HFFc6 (cell line): ENCODE measurements around the gene CRHR2. TPM values are rescaled to one million over a fixed set of nuclear protein-coding genes. Genes with fewer than 3 reads are reported as not detected.

Experiments used
- DNase-seq: peaks from one replicate; pipeline ENCODE4 v3.0.0-alpha.2; 2018
- H3K27ac Mint-ChIP-seq: 2 replicates; pipeline ENCODE4 v1.8.0; 2020; ENCODE audit warnings: mild to moderate bottlenecking, mixed read lengths
- H3K27me3 Mint-ChIP-seq: 2 replicates; pipeline ENCODE4 v1.8.0; 2021; ENCODE audit warnings: mild to moderate bottlenecking, moderate library complexity, mixed read lengths; ENCODE audit not compliant: insufficient read depth
- H3K36me3 Mint-ChIP-seq: 2 replicates; pipeline ENCODE4 v1.8.0; 2021; ENCODE audit warnings: low read depth, mixed read lengths
- H3K4me1 Mint-ChIP-seq: 2 replicates; pipeline ENCODE4 v1.8.0; 2020; ENCODE audit warnings: low read depth, mixed read lengths
- H3K4me3 Mint-ChIP-seq: 2 replicates; pipeline ENCODE4 v1.8.0; 2020; ENCODE audit warnings: mild to moderate bottlenecking, moderate library complexity, mixed read lengths
- H3K9me3 Mint-ChIP-seq: 2 replicates; pipeline ENCODE4 v1.8.0; 2020; ENCODE audit warnings: mild to moderate bottlenecking, mixed read lengths
- total RNA-seq, 6 experiments: library from RNA; stranded (reverse); fragmentation: NEBNext Ultra II Directional; extraction: Animal tissue kit (Norgen Biotek cat#: 25700); gene quantifications; 2 replicates in 1 of 6; 3 replicates in 5 of 6; pipeline ENCODE4 v1.2.3, GENCODE V29; 2021
- TF ChIP-seq, protein P1 (sequence below): fragments of 200-600 bp; sonication (generic); IDR thresholded peaks from 2 replicates; pipeline ENCODE4 v1.5.0; 2021; ENCODE audit warnings: antibody characterized with exemption, mild to moderate bottlenecking

CRHR2 gene
- total RNA-seq, 6 experiments from 2014 or later, result not detected

DNA sequence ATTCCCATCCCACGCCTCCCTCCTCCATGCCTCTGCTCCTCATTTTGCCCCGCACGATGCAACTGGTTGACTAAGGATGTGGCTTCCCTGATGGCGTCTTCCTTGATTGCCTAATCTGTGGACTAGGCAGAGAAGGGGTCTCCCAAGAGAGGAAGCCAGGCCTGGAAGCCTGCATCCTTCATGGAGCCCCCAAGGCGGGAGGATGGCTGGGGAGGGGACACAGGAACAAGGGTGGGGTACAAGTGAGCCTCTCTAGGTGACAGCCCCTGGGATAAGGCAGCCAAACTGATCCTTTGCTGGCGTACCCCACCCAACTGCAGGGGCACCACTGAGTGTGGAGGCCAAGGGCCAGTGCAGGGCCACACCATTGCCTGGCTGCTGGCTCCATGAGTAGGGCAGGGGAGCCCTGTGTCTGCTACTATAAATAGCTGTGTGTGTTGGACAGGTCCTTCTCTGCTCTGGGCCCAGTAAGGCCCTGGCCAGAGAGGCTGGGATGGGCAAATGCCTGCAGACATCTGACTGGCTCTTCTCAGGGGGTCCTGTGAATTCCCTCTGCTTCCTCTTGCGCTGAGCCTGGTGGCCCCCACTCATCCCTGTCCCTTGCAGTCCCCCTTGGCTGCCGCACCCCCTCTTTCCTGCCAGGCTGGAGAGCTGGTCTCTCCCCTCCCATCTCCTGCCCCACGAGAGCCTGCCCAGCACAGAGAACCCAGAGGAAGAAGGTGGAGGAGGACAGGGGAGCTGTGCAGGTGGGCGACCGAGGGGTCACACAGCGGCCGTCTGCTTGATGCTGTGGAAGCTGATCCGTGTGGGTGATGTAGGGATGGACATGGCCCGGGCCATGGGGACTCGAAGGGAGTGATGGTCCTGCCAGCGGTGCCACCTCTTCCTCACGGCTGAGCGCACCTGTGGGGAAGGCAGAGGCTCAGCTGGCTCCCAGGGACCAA, 29.3 kb downstream of the CRHR2 start:
- no peak overlapping the region for H3K4me3 Mint-ChIP-seq

DNA sequence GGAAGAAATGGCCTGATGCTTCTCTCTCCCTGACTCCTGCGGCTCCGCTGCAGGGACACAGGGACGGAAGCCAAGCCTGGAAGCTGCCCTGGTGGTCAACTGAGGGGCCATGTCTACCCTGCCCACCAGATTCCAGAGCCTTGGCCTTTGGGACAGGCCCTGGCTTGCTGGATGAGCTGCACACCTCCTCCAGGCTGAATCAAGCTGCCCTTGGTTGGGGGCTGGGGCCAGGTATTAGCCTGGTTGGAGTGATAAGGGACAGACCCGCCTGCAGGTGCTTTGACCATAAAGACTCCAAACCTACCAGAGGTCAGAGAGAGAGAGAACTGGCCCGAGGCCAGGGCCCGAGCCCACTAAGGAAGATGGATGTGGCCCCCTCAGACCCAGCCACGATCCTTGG, 30.1 kb downstream of the CRHR2 start:
- Mint-ChIP-seq H3K4me1 (no peaks in the 10 kb centered on the region), H3K27me3 (peaks cover 5% of the 10 kb centered on the region), H3K9me3 (no peaks in the 10 kb centered on the region), H3K27ac (no peak overlapping the region), H3K4me3 (no peak overlapping the region), H3K36me3 (no peaks in the 10 kb centered on the region)
- TF ChIP-seq, protein P1, sequence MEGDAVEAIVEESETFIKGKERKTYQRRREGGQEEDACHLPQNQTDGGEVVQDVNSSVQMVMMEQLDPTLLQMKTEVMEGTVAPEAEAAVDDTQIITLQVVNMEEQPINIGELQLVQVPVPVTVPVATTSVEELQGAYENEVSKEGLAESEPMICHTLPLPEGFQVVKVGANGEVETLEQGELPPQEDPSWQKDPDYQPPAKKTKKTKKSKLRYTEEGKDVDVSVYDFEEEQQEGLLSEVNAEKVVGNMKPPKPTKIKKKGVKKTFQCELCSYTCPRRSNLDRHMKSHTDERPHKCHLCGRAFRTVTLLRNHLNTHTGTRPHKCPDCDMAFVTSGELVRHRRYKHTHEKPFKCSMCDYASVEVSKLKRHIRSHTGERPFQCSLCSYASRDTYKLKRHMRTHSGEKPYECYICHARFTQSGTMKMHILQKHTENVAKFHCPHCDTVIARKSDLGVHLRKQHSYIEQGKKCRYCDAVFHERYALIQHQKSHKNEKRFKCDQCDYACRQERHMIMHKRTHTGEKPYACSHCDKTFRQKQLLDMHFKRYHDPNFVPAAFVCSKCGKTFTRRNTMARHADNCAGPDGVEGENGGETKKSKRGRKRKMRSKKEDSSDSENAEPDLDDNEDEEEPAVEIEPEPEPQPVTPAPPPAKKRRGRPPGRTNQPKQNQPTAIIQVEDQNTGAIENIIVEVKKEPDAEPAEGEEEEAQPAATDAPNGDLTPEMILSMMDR, result no peak
- DNase-seq, result no peak

More for the DNA sequence above, 29.3 kb downstream of the CRHR2 start:
- no peak overlapping the region for H3K27ac Mint-ChIP-seq
- no peaks in the 10 kb centered on the region for H3K4me1 Mint-ChIP-seq
- DNase-seq, result no peak
- TF ChIP-seq, protein P1, result no peak
- H3K36me3 Mint-ChIP-seq, result no peaks in the 10 kb centered on the region
- H3K27me3 Mint-ChIP-seq, result peaks cover 5% of the 10 kb centered on the region
- H3K9me3 Mint-ChIP-seq, result no peaks in the 10 kb centered on the region

DNA sequence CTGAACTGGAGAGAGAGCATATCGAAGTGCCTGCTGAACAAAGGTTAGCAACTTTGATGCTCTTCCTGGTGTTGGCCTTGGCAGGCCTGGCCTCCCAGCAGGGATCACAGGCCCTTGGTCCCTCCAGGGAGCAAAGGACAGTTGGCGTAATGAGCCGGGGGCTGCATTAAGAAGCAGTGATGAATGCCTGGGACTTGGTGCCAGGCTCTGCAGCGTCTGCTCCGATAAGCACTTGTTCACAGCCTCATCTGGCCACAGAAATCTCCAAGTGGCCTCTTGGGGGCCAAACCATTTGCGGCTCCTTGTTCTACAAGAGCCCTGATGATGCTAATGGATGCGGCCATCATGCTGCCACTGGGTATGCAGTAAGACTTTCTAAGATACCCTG, 31.8 kb downstream of the CRHR2 start:
- Mint-ChIP-seq H3K9me3 (no peaks in the 10 kb centered on the region), H3K27ac (no peak overlapping the region), H3K36me3 (0 out of 2 replicates have a peak, but pooled peaks cover 2% of the 10 kb centered on the region), H3K4me1 (no peaks in the 10 kb centered on the region), H3K4me3 (no peak overlapping the region), H3K27me3 (peaks cover 5% of the 10 kb centered on the region)
- DNase-seq, result no peak
- TF ChIP-seq, protein P1, result no peak

DNA sequence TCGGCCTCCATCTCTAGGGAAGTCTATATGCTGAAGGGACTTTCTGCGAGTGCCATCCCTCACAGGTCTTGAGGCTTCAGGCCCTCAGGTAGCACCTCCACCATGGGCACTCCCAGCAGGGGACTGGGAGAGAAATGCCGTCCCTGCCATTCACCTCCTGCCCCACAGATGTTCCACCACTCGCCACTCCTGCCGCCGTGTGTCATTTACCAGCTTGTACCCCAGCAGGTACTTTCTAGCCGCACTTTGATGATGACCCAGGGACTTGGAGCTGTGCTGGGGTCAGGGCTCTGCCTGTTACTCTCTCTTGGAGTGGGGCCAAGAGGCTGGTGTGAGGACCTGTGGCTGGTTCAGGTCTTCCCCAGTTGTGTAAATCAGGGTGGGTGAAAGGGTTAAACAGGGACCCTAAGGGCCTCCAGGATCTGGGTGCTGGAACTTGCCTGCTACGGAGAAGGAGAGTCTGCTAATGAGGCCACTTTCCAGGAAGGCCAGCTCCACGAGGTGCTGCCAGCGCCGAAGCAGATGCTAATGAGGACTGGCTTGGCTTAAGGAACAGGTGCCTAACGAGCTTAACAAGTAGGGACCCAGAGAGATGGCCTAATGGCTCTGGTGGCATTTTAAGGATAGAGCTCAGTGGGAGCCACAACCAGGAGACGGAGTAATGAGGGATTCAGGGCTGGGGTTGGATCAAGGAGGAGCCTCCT, 32.4 kb downstream of the CRHR2 start:
- H3K4me1 Mint-ChIP-seq, result no peaks in the 10 kb centered on the region
- TF ChIP-seq, protein P1, result no peak
- H3K27ac Mint-ChIP-seq, result no peak overlapping the region
- no peaks in the 10 kb centered on the region for H3K9me3 Mint-ChIP-seq
- H3K27me3 Mint-ChIP-seq, result peaks cover 5% of the 10 kb centered on the region
- DNase-seq, result no peak
- H3K36me3 Mint-ChIP-seq, result peaks cover 7% of the 10 kb centered on the region; the same call in 1 of the 2 replicates
- no peak overlapping the region for H3K4me3 Mint-ChIP-seq

DNA sequence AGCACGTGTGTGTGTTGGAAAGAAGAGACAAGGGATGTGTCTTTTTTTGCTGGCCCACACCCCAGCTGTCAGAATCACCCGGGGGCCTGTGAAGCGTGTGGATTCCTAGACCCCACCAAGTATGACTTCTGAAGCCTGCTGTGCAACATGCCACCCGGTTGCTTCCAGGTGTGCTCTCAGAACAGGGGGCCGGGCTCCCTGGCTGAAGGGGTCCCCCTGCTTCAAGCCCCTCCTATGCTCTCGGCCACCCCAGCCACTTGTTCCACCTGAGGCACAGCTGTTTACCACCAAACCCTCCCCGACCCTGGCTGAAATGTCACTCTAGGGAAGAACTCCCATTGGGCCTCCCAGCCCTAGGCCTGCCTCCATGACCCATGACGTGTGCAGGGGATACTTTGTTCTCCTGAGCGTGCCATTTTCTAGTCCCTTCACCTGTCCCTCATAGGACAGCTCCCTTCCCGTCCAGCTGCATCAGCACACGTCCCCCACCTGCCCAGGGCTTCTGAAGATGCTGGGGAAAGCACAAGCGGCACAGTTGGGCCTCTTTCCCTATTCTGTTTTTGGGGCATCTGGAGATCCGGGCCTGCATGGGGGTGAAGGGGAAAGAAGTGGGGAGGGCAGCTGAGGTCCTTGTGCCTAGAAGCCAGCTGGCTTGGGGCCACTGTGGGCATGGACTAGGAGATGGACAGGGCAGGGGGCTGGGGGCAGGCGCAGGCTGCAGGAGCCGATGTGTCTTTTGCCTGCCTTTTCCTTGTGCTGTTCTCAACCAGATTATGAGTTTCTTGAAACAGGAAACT, 33.3 kb downstream of the CRHR2 start:
- TF ChIP-seq, protein P1, result no peak
- no peak overlapping the region for H3K4me3 Mint-ChIP-seq
- DNase-seq, result no peak
- H3K36me3 Mint-ChIP-seq, result peaks cover 11% of the 10 kb centered on the region; the same call in 1 of the 2 replicates
- H3K4me1 Mint-ChIP-seq, result no peaks in the 10 kb centered on the region
- H3K27me3 Mint-ChIP-seq, result peaks cover 3% of the 10 kb centered on the region; the same call in 1 of the 2 replicates
- H3K27ac Mint-ChIP-seq, result no peak overlapping the region
- no peaks in the 10 kb centered on the region for H3K9me3 Mint-ChIP-seq
